ENCODE measurements around the gene FBL. TPM values are rescaled to one million over a fixed set of nuclear protein-coding genes. Genes with fewer than 3 reads are reported as not detected.
A peak's percentile ranks its signal among the peaks of the same experiment; 100 is the strongest.

The FBL gene
- total RNA-seq, 4 donors from 2014 or later, result 80.9 to 118 (median 91.1) TPM

- H3K36me3 ChIP-seq, result peaks cover 8% of the 10 kb centered on the region in 2 donors
- H3K27ac ChIP-seq, result peak overlapping the region in 2 of 3 donors; percentile 5 to 18
- no peak overlapping the region for H3K4me3 ChIP-seq (replicated peaks in 1 of 3)
- no peak for DNase-seq
- H3K4me1 ChIP-seq, result peaks cover 18 to 38% of the 10 kb centered on the region in 2 donors
- 71% methylated on average over 4 of the region's 4 CpGs for WGBS, 2 donors
- intact Hi-C loops (cut with DNase I), result loop anchor here (5.0 to 10.0 kb wide), 2 partner anchors 52 to 131 kb away; partner anchors contain the start of gene PSMC4
- TF ChIP-seq POLR2A (IDR thresholded peaks at IDR 0.05) (no peak), CTCF (IDR thresholded peaks at IDR 0.05) (peak; percentile 21 to 65 (median 45))
- H3K27me3 ChIP-seq, result no peaks in the 10 kb centered on the region
- H3K9me3 ChIP-seq, result no peaks in the 10 kb centered on the region
These were observed 2.0 kb downstream of the FBL start for GRCh38 chr19:39843919-39844793.

- intact Hi-C loops (cut with DNase I), result loop anchor here (5.0 to 10.0 kb wide), 2 partner anchors 51 to 132 kb away; partner anchors contain the start of gene PSMC4
- no peak for DNase-seq
- no peak overlapping the region for H3K4me3 ChIP-seq (replicated peaks in 1 of 3)
- no peaks in the 10 kb centered on the region for H3K9me3 ChIP-seq
- TF ChIP-seq CTCF (IDR thresholded peaks at IDR 0.05) (no peak), POLR2A (IDR thresholded peaks at IDR 0.05) (no peak)
- 91 to 93% methylated on average over 7 of the region's 7 CpGs for WGBS, 2 donors
- peaks cover 10 to 17% of the 10 kb centered on the region in 2 donors for H3K36me3 ChIP-seq
- H3K27ac ChIP-seq, result no peak overlapping the region
- H3K27me3 ChIP-seq, result no peaks in the 10 kb centered on the region
- H3K4me1 ChIP-seq, result peaks cover 18 to 38% of the 10 kb centered on the region in 2 donors
These were observed 3.3 kb downstream of the FBL start for GRCh38 chr19:39842693-39843435.

- intact Hi-C loops (cut with DNase I), result loop anchor here (5.0 to 10.0 kb wide), 2 partner anchors 49 to 134 kb away; partner anchors contain the start of gene PSMC4
- Histone ChIP-seq H3K27ac (no peak overlapping the region), H3K36me3 (peaks cover 26 to 32% of the 10 kb centered on the region in 2 donors), H3K27me3 (no peaks in the 10 kb centered on the region), H3K4me1 (peaks cover 18 to 26% of the 10 kb centered on the region in 2 donors), H3K4me3 (replicated peaks in 1 of 3) (no peak overlapping the region), H3K9me3 (no peaks in the 10 kb centered on the region)
- TF ChIP-seq POLR2A (IDR thresholded peaks at IDR 0.05) (no peak), CTCF (IDR thresholded peaks at IDR 0.05) (no peak)
- DNase-seq, result no peak
- 93 to 96% methylated on average over 4 of the region's 4 CpGs for WGBS, 2 donors
These were observed 5.1 kb downstream of the FBL start for GRCh38 chr19:39841041-39841440.

- WGBS, 2 donors, result 92 to 94% methylated on average over 17 of the region's 17 CpGs
- DNase-seq, result no peak
- no peak overlapping the region for H3K27ac ChIP-seq
- no peaks in the 10 kb centered on the region for H3K27me3 ChIP-seq
- TF ChIP-seq CTCF (IDR thresholded peaks at IDR 0.05) (no peak), POLR2A (IDR thresholded peaks at IDR 0.05) (no peak)
- peaks cover 16 to 25% of the 10 kb centered on the region in 2 donors for H3K4me1 ChIP-seq
- H3K4me3 ChIP-seq (replicated peaks in 1 of 3), result no peak overlapping the region
- peaks cover 31 to 35% of the 10 kb centered on the region in 2 donors for H3K36me3 ChIP-seq
- intact Hi-C loops (cut with DNase I), result loop anchor here (5.0 to 10.0 kb wide), 2 partner anchors 48 to 134 kb away; partner anchors contain the start of gene PSMC4
- no peaks in the 10 kb centered on the region for H3K9me3 ChIP-seq
These were observed 5.7 kb downstream of the FBL start for GRCh38 chr19:39840492-39840891.
